Left lung (tissue), 10 donors: ENCODE data around the gene DGKI. TPM values are rescaled to one million over a fixed set of nuclear protein-coding genes. Genes with fewer than 3 reads are reported as not detected.
"Not testable (repeated sequence)": the region's sequence is repeated elsewhere in the genome, so short reads cannot be mapped to it uniquely, and the experiment has no call there.

ENCODE experiments used
- ATAC-seq: fragments of 200-7000 bp; cut with Tn5 transposase; one replicate; pipeline ENCODE4 v1.9.1; 2020; ENCODE audit warnings: moderate library complexity
- DNase-seq, 4 donors: peaks; one replicate each; pipeline ENCODE4 v3.0.0-alpha.2; 2013 to 2020
- H3K27ac ChIP-seq, 2 donors: fragments of 200-600 bp; sonication (generic) in 1 of 2; one replicate each; pipeline versions ENCODE4 v1.5.0 to v1.8.0; 2020 to 2021
- H3K27me3 ChIP-seq, 2 donors: fragments of 200-600 bp; sonication (generic) in 1 of 2; one replicate each; pipeline versions ENCODE4 v1.5.0 to v1.8.0; 2020 to 2021
- H3K36me3 ChIP-seq, 2 donors: fragments of 200-600 bp; sonication (generic) in 1 of 2; one replicate each; pipeline versions ENCODE4 v1.5.0 to v1.8.0; 2020 to 2021
- H3K4me1 ChIP-seq, 2 donors: fragments of 200-600 bp; one replicate each; pipeline ENCODE4 v1.8.0; 2021
- H3K4me3 ChIP-seq, 2 donors: fragments of 200-600 bp; sonication (generic) in 1 of 2; one replicate each; pipeline versions ENCODE4 v1.5.0 to v1.8.0; 2020 to 2021; ENCODE audit warnings: mild to moderate bottlenecking in 1 of 2
- H3K9me3 ChIP-seq, 2 donors: fragments of 200-600 bp; sonication (generic) in 1 of 2; one replicate each; pipeline versions ENCODE4 v1.5.0 to v1.8.0; 2020 to 2021
- intact Hi-C, 2 donors: fragments of 100-400 bp; cut with DNase I; formaldehyde crosslinking; loops; one replicate each; pipeline versions ENCODE4 v1.11.2 to v1.14.2; 2022
- polyA plus RNA-seq, 6 donors: library from polyadenylated mRNA; unstranded; fragments of 120-200 nt; gene quantifications; one replicate each; pipeline ENCODE4 v1.2.1, GENCODE V29; 2013; ENCODE audit not compliant: insufficient read length in 6 of 6
- total RNA-seq, 2 donors: library from RNA; stranded (reverse); fragmentation: NEBNext Ultra II Directional; extraction: Animal tissue kit (Norgen Biotek cat#: 25700); gene quantifications; one replicate each; pipeline ENCODE4 v1.2.1, GENCODE V29; 2021
- TF ChIP-seq, protein P1 (sequence below), 2 donors: fragments of 200-600 bp; sonication (generic) in 1 of 2; IDR thresholded peaks; one replicate each; pipeline versions ENCODE4 v1.5.0 to v1.8.0; 2021; ENCODE audit warnings: antibody characterized with exemption in 2 of 2
- donor health status: DM: no; HTN: yes; CAD: no.
- donor health status: DM: no; HTN: no; CAD: no.

DGKI gene
- total and polyA plus RNA-seq, 8 donors = 0.34 to 1.4 (median 0.50) TPM

DNA sequence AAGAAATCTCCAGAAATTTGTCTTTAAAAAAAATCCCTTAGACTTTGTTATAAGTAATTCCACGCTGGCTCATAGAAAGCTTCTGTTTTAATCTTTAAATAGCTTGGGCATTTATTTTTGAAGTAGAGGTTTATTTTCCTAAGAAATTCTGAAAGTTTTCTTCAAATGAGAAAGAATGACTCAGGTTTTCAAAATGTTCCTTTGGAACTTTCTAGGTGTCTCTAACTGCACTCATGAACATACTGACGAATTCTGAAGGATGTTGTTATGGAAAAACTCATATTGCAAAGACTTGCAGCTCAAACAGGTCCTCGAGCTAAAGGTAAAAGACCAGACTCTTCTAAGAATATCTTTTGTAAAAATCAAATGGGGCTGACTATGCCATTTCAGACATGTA lies 10.7 kb downstream of the DGKI start:
- no peak overlapping the region for H3K27ac ChIP-seq
- H3K4me3 ChIP-seq = no peak overlapping the region
- peaks cover 0 to 25% of the 10 kb centered on the region in 2 donors for H3K9me3 ChIP-seq
- TF ChIP-seq, protein P1, sequence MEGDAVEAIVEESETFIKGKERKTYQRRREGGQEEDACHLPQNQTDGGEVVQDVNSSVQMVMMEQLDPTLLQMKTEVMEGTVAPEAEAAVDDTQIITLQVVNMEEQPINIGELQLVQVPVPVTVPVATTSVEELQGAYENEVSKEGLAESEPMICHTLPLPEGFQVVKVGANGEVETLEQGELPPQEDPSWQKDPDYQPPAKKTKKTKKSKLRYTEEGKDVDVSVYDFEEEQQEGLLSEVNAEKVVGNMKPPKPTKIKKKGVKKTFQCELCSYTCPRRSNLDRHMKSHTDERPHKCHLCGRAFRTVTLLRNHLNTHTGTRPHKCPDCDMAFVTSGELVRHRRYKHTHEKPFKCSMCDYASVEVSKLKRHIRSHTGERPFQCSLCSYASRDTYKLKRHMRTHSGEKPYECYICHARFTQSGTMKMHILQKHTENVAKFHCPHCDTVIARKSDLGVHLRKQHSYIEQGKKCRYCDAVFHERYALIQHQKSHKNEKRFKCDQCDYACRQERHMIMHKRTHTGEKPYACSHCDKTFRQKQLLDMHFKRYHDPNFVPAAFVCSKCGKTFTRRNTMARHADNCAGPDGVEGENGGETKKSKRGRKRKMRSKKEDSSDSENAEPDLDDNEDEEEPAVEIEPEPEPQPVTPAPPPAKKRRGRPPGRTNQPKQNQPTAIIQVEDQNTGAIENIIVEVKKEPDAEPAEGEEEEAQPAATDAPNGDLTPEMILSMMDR (IDR thresholded peaks at IDR 0.05) = no peak
- no peak for DNase-seq
- no peaks in the 10 kb centered on the region for H3K27me3 ChIP-seq
- no peak for ATAC-seq
- H3K36me3 ChIP-seq = no peaks in the 10 kb centered on the region
- intact Hi-C loops = no loop called here
- no peaks in the 10 kb centered on the region for H3K4me1 ChIP-seq

DNA sequence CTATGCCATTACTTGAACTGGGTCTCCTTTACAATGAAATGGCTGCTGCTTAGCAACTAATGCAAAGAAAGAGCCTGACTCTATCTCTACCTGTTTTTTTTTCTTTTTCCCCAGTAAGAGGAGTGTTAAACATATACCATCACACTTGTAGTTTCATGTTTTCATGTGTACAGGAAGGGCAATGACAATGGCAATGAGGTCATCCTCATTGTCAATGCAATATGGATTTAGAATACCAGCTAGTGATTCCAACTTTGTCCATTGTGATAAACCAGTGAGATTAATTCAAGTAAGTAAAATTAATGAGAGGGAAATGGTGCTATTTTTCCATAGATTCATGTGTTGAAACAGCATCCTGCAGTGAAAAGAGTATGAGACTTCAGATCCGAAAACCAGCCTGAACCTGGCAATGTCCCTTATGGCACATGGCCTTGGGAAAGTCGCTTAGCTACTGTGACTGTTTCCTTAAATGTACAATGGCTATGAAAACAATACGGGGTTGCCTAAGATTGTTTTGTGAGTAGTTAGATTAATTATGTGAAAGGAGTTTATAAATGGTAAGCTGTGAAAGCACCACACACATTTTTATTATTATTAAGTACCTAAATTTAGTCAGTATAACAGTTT lies 11.2 kb downstream of the DGKI start:
- no peak for DNase-seq
- TF ChIP-seq, protein P1 (IDR thresholded peaks at IDR 0.05) = no peak
- no peak for ATAC-seq
- H3K27me3 ChIP-seq = no peaks in the 10 kb centered on the region
- no peaks in the 10 kb centered on the region for H3K4me1 ChIP-seq
- intact Hi-C loops = no loop called here
- H3K9me3 ChIP-seq = peaks cover 0 to 25% of the 10 kb centered on the region in 2 donors
- no peak overlapping the region for H3K27ac ChIP-seq
- no peak overlapping the region for H3K4me3 ChIP-seq
- no peaks in the 10 kb centered on the region for H3K36me3 ChIP-seq

DNA sequence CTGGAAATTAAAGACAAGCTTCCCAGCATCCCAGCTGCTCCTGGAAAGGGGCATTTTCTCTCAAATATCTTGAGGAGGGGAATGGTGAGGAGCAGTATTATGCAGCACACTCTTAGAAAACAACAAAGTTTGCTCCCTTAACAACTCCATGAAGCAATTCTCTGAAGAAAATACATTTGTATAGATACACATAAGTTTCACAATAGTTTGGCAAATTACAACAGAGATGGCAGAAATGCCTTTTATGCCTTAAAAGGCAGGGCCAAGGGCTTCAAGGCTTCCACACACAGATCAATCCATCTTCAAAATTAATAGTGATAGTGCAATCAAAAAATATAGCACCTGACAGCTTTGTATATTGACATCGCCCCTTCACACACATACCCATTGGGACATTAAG lies 12.2 kb downstream of the DGKI start:
- H3K9me3 ChIP-seq = peaks cover 0 to 25% of the 10 kb centered on the region in 2 donors
- DNase-seq (no peak), ATAC-seq (no peak)
- no peaks in the 10 kb centered on the region for H3K36me3 ChIP-seq
- intact Hi-C loops = no loop called here
- H3K4me3 ChIP-seq = no peak overlapping the region
- H3K27ac ChIP-seq = no peak overlapping the region
- no peaks in the 10 kb centered on the region for H3K27me3 ChIP-seq
- no peaks in the 10 kb centered on the region for H3K4me1 ChIP-seq
- TF ChIP-seq, protein P1 (IDR thresholded peaks at IDR 0.05) = no peak

DNA sequence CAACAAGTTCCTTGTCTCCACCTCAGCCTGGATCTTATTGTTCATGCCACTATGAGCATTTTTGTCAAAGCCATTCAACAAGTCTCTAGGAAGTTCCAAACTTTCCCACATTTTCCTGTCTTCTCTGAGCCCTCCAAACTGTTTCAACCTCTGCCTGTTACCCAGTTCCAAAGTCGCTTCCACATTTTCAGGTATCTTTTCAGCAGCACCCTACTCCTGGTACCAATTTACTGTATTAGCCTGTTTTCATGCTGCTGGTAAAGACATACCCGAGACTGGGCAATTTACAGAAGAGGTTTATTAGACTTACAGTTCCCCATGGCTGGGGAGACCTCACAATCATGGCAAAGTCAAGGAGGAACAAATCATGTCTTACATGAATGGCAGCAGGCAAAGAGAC lies 13.8 kb downstream of the DGKI start:
- DNase-seq, H3K27me3 ChIP-seq, H3K4me3 ChIP-seq, ATAC-seq, H3K27ac ChIP-seq, intact Hi-C loops, H3K4me1 ChIP-seq, H3K36me3 ChIP-seq: not testable (repeated sequence)
- H3K9me3 ChIP-seq = peaks cover 0 to 25% of the 10 kb centered on the region in 2 donors

DNA sequence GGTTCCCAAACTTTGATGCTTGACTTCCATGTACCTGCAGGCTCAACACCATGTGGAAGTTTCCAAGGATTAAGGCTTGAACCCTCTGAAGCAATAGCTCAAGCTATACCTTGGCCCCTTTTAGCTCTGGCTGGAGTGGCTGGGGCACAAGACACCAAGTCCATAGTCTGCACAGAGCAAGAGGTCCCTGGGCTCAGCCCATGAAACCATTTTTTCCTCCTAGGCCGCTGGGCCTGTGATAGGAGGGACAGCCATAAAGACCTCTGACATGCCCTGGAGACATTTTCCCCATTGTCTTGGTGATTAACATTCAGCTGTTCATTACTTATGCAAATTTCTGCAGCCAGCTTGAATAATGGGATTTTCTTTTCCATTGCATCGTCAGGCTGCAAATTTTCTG lies 14.4 kb downstream of the DGKI start:
- intact Hi-C loops = no loop called here
- DNase-seq (no peak), ATAC-seq (no peak)
- Histone ChIP-seq H3K4me3 (no peak overlapping the region), H3K4me1 (no peaks in the 10 kb centered on the region), H3K36me3 (no peaks in the 10 kb centered on the region), H3K9me3 (peaks cover 0 to 25% of the 10 kb centered on the region in 2 donors), H3K27ac (no peak overlapping the region), H3K27me3 (no peaks in the 10 kb centered on the region)
- TF ChIP-seq, protein P1 (IDR thresholded peaks at IDR 0.05) = no peak

DNA sequence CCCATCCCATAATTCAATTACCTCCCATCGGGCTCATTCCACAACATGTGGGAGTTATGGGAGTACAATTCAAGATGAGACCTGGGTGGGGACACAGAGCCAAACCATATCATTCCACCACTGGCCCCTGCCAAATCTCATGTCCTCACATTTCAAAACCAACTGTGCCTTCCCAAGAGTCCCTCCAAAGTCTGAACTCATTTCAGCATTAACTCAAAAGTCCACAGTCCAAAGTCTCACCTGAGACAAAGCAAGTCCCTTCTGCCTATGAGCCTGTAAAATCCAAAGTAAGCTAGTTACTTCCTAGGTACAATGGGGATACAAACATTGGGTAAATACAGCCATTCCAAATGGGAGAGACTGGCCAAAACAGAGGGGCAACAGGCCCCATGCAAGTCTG lies 15.2 kb downstream of the DGKI start:
- H3K4me1 ChIP-seq, DNase-seq, H3K27me3 ChIP-seq, H3K36me3 ChIP-seq, H3K27ac ChIP-seq, H3K4me3 ChIP-seq, intact Hi-C loops, ATAC-seq: not testable (repeated sequence)
- peaks cover 0 to 25% of the 10 kb centered on the region in 2 donors for H3K9me3 ChIP-seq
